ENCODE measurements around the gene DLG5.

DLG5 gene

DNA sequence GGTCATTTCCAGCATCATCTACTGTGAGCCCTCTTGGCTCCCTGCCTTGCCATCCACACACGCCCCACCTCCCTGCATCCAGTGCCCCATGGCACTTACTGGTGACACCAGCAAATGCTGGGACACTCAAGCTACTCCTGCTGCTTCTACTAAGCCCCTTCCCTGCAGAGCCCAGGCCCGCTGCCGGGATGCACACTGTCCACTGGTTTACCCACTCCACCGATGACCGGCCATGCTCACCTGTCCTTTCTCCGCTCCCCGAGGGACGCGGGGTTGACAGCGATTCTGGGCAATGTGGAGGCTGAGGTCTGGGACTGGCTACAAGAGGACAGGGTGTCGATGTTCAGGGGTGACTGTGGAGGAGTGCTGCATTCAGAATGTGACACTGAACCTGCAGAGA, 110.2 kb downstream of the DLG5 start:
- no peak for DNase-seq

DNA sequence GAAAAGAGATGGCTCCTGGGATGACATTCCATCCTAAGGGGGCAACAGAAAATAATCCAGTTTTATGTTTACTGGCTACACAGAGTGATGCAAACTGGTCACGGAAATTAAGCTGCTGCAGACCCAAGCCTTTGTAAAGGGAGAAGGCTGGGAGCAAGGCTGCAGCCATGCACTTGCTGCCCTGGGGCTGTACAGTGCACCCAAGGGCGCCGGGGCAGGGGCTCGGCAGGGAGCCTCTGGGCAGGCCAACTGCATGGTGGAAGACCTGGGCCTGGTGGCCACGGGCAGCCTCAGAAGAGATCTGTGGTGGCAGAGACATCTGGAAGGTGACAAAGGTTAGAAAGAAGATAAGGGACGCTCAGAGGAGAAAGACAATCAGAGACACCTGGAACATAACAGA, 113.8 kb downstream of the DLG5 start:
- no peak for DNase-seq

DNA sequence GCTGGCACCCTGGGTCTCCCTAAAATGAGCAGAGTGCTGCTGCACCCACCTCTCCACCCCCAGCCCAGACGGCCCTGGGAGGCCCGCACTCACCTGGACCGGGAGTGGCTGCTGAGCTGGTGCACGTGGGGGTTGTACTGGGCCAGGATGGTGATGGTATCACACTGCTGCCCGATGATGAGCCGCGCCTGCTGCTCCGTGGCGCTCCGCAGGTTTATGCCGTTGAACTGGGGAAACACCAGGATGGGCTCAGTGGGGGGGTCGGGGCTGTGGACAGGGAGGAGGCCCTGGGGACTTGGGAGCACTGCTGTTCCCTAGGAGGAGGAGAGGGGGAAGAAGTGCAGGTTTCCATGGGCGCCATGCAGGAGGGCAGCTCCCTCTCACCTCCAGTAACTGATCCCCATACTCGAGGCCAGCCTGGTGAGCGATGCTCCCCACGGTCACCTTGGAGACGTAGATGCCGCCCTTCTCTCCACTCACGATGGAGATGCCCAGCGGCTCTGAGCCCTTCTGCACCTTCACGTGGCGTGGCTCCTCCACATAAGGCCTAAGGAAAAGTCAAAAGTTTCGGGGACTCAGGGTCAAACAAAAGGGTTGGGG, 114.6 kb downstream of the DLG5 start:
- no peak for DNase-seq

DNA sequence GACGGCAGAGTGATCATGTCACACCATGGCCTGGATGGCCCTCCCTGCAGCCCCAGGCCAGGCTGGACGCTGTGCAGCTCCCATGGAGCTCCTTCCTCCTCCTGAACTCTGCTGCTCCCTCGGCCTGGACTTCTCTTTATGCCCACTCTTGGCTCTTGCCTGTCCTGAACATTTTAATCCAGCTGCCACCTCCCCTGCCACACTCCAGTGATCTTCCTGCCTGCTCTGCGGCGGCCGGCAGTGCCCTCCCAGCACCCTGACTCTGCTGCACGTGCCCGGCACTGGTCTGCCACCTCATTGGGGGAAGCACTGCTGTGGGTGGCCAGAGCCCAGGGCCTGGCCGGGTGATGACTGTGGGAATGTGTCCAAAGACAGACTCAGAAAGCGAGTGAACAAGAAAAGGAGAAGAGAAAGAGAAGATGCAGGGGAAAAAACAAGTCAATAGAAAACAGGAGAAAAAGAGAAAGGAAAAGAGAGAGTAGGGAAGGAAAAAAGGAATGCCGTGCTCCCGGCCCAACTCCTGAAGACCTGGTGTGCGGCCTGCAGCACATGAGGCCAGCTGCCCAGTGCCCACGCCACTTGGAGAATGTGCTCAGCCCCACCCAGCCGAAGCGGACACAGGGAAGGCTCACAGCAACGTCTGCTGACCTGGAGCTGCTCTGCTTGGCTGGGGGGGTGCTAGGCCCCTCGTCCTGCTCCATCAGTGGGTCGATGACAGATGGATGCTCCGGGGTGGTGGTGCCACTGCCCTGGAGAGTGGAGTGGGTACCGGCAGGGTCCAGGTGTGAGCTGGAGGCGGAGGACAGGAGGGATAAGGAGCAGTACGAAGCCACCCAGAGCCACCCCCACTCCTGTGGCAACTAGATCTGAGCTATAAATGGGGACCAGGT, 115.9 kb downstream of the DLG5 start:
- DNase-seq: no peak

DNA sequence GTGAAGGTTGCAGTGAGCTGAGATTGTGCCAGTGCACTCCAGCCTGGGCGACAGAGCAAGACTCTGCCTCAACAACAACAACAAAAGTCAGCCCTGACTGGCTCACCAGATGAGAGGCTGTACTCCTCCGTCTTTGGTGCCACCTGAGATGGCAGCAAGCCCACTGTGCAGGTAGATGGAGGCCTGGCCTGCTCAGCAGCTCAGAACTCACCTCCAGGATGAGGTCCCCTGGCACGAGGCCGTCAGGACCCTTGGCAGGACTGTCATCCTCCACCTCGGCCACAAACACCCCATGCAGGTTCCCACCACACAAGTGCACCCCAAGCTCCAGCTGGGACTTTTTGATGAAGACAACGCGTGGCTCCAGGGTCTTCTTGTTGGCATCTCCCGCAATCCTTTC, 117.2 kb downstream of the DLG5 start:
- no peak for DNase-seq

DNA sequence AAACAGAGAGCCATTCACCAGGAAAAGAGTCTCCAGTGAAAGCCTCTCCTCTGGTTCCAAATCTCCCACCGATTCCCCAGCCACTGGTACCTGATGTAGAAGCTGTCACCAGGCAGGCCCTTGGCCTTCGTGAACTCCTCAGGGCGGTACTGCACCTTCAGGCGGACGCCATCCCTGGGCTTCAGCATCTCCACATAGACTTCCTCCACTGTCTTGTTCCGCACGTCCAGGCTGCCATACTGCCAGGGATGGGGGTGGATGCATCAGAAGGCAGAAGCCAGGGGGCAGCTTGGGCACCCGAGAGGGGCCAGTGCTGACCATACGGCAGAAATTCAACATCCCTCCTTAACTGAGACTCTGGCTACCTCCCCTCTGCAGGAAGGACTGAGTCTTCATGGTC, 118.8 kb downstream of the DLG5 start:
- no peak for DNase-seq

DNA sequence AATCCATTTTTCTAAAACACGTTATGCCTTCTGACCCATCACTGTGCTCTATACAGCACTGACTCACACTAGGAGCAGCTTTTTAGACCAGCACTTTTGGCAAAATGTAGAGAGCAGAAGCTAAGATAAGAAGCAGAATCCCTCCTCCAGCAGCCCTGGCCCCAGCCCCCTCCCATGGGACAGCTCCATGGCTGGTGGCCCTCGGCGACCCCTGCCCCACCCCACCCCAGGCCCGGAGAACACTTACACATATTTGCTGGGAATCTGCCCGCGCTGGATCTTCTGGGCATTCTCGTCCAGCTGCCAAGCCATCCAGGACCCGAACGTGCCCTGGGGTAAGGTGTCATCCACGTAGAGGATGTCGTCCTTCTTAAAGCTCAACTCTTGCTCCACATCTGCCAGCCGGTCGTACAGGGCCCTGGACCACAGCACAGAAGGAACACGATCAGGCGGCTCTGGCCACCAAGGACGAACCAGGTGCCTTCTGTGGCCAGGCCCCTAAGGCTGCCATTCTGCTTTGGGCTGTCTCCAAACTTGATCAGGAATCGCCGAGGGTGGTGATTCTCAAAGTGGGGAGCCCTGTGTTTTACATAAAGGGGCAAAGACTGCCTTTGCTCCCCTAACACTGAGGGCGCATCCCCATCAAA, 119.9 kb downstream of the DLG5 start:
- no peak for DNase-seq

DNA sequence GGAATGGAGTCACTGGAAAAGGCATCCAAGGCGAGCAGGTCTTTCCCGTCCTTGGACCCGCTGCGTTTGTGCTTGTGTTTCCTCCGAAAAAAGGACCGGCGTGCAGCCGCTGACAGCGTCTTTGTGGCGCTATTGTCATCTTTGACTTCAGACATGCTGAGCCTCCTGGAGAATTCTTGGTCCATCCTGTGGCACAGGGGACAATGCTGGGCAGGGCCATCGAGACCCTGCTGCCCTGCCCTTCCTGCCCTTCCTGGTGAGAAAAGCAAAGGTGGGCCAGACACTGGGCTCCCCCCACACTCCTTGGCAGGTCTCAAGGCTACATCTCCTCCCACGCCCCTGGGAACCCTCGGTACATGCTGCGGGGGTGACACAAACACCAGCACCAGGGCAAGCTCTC, 120.9 kb downstream of the DLG5 start:
- no peak for DNase-seq

DNA sequence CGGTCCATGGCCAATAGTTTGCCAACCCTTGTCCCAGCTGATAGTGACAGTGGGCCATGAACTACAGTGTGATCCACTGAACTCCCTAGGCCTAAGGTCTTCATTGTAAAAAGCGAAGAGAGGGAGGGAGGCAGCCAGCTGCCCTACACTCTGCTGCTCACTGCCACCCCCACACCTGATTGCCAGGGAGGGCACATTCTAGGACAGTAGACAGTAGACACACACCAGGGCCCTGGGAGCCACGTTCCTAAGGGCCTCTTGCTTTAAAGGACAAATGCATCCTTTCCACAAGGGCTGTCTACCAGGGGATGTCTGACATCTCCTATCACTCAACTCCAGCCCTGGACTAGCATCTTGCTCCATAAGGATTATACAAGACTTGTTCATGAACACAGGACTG, 122.2 kb downstream of the DLG5 start:
- no peak for DNase-seq

DNA sequence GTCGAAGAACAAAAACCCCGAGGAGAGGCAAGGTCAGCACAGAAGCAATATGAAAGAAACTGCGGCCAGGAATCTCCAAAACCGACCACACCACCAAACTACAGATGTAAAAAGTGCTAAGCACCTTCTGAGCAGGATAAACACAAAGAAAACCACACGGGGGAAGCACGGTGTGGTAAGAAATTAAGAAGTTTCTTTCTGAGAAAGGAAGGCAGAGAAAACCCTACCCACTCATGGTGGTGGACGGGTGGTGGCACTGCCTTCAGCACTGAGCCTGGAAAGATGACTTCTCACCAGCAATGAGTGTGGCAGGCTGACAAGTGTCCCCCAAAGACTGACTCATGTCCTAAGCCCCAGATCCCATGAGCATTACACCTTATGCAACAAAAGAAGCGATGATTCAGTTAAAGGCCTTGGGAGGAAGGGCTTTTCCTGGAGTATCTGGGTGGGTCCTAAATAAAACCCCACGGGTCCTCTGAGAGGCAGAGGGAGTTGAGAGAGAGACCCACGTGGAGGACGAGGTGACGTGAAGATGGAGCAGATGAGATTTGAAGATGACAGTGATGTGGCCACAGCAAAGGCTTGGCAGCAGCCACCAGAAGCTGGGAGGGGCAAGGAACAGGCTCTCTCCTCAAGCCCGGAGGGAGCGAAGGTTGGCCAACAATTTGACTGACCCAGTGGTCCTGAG, 124.9 kb downstream of the DLG5 start:
- no peak for DNase-seq

DNA sequence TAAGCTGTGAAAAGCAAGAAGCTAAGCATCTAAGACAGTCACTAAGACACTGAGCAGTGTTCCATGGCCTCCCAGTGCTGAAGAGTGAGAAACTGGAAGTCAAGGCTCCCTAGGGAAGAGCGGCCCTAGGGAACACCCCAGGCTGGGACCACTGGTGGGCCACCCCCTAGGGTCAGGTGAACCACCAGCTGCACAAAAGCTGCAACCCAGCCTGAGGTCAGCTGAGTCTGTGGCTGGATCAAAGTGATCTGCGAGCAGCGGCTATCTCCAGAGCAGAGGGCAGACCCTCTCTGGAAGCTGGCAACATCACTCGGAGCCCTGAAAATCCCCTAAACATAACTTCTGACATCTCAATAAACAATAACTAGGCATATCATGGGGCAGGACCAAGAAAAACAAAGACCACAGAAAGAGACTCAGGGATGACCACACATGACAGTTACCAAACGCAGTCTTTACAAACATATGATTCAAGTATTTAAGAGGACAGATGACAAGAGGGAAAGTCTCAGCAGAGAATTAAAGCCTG, 125.8 kb downstream of the DLG5 start:
- no peak for DNase-seq

DNA sequence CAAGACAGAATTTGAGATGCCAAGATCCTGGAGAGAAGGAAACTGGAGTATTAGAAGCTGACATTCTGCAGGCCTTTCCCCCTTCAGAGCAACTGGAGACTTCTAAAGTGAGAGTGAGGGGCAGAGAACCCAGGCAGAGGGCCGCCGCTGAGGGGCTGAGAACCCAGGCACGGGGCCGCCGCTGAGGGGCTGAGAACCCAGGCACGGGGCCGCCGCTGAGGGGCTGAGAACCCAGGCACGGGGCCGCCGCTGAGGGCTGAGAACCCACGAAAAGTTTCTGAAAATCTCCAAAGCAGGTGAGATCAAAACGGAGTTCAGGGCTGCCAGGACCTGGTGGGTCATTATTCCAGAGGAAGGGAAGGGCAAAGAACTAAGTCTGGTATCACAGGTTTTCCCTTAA, 126.2 kb downstream of the DLG5 start:
- DNase-seq: no peak

DNA sequence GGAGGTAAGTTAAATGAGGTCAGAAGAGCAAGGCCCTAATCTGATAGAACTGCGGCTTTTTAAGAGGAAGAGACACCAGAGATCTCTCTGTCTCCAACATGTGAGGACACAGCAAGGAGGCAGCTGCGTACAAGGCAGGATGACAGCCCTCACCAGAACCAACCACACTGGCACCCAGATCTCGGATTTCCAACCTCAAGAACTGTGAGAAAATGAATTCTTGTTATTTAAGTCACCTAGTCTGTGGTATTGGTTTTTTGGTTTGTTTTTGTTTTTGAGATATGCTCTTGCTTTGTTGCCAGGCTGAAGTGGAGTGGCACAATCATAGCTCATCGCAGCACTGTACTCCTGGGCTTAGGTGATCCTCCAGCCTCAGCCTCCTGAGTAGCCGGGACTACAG, 127.2 kb downstream of the DLG5 start:
- DNase-seq: no peak

DNA sequence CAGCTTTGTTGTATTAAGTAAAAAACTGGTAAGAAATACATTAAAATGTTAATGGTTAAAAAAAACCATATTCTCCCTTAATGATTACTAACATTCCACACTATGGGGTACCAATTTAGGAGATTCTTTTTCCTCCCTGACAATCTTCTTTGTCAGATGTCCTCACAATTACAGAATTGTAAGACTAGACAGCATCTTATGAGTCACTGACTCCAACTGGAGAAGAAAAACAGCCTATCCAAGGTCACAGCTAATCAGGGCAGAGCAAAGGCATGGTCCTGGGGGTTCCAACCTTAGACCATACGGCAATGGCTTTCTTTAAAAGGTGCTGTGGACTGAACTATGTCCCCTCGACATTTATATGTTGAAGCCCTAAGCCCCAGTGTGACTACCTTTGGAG, 127.6 kb downstream of the DLG5 start:
- DNase-seq: no peak

DNA sequence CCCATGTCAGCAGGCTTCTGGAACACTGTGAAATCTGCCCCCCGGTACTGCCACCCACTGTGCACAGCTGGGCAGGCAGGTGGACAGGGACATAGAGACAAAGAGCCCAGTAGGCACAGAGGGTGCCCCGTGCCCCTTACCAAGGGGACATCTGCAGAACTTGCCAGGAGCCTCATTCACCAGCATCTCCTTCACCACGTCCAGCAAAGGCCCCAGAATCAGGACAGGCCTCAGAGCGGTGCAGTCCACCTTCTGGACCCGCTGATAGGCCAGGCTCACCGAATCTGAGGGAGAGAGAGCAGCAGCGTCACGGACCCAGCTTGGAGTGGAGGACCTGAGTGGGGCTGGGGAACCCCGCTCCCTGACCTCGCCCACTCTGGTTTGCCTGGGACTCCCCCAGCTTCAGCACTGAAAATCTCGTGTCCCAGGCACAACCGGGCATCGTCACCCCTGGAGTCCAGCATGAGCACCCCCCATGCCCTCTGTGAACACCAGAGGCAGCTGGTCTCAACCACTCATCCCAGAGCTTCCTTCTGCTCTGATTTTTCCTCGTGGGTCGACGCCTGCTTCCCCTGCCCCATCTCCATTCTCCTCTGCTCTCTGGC, 130.1 kb downstream of the DLG5 start:
- no peak for DNase-seq

DNA sequence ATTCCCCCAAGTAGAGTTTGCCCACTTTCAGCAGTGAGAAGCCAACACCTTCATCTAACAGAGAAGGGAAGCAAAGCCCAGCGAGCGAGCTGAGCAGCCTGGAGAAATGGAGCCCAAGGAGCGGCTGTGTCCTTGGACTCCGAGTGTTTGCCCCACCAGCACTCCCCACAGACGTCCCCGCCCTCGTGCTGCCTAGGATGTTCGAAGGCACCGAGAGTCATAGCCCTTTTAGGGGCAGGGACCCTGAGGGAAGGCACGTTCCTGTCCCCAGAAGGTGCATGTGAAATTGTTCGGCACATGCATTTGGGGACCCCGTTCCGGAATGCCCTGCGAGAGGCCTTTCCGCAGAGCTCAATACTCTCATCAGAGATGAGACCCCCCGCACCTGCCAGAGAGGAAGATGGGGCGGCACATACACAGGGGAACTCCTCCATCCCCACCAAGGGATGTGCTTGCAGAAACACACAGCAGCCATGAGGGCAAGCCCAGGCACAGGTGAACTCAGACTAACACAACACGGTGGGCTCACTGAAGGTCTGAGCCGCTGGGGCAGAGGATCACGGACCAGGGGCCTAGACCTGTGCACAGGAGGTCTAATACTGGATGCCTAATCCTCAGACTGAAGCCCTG, 131.0 kb downstream of the DLG5 start:
- DNase-seq: no peak

DNA sequence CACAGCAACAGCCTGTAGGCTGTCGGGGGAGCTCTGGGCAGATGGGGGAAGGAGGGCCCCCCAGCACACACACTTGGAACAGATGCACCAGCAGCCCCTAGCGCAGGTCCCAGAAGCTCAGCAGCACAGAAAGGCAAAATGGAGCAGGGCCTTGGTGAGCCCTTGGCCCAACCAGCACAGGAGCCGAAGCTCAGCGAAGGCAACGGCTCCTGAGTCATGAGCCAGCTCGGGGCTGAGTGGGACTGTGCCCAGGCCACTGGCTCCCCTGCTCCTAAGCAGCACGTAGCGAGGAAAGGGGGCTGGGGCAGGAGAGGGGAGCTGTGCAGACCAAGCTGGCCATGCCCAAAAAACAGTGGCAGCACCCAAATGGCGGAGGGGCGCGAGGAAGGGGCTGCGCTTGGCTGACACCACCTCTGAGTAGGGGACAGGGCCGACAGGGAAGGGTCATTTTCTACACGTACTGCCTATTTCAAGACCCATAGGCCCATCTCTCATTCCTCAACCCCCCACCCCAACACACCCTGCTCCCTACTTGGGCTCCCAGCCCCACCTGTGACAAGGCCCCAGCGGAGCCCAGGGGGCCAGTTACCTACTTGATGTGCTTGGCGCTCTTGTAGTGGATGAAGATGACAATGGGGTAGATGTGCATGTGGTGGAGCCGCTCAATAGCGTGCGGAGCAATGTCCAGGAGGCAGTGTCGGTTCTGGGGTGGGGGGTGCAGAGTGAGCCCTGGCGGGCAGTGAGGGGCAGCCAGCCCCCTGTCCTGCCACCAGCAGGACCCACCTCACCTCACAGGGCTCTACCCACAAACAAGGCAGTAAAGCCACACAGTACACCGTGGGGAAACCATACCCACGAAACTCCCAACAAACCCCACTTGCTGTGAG, 132.1 kb downstream of the DLG5 start:
- DNase-seq: no peak

DNA sequence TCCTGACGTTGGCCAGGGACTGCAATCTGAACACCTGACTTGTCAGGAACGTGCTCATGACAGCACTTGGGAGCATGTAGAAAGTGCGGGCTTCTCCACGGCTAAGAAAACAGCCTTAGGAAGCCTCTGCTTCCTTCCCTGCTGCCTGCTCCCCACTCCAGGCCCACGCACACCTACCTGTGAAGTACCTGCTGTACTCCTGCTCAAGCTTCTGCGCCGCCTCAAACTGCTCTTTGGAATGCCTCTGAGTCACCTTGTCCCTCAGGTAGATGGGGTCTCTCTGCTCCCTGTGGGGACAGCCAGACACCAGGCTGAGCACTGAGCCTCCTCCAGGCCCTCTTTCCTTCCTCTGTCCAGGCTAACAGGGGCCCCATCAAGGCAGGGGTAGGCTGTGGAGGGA, 132.7 kb downstream of the DLG5 start:
- no peak for DNase-seq

DNA sequence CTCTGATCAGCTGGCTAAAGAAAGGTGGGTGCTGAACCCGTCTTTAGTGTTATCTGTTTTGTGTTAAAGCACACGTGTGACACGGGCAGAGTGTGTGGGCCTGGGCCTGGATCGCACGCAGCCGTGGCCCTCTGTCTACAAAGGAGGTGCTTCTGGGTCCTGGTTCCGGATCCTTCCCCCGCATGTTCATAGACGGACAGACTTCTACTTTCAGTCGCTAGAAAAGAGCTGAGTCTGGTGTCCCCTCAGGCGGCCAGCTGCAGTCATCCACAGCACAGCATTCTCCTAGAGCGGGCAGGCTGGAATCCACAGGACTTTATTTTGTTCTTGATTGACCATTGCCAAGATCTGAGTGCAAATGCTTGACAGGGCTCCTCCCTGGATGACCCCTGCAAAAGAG, 134.4 kb downstream of the DLG5 start:
- DNase-seq: no peak

DNA sequence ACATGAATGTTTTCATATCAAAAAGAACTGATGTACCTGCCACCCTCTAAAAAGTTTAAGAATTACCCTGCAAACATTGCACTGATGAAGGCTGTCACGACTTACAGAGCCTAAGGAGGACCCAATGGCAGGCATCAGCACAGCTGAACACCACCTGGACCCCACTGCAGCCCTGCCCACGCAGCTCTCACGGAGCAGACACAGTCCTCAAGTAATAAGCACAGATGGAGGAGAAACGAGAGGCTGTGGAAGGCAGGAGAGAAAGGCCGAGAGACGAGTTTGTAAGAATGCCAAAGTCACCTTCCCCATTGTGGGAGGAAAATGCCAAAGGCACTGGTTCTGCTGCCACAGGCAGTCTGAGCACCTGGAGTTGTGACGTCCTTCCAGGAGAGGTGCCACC, 135.0 kb downstream of the DLG5 start:
- no peak for DNase-seq

DNA sequence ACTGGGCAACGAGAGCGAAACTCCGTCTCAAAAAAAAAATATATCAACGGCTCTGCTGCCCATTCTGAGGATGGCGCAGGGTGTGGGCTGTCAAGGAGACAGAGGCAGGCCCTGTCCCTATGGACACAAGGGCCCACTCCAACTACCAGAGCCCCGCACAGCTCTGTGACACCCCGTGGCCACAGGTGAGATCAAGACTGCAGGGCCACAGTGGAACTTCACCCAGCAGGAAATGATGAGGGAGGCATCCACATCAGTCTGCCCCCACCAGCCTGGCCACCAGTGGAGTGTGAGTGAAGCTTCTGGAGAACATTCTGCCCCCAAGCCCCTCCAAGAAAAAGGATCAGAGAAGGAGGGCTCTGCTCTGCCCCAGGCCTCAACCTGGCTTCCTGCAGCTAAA, 136.7 kb downstream of the DLG5 start:
- no peak for DNase-seq
